K562 (cell line): ENCODE results near the gene CHAD. TPM values are rescaled to one million over a fixed set of nuclear protein-coding genes. Genes with fewer than 3 reads are reported as not detected.

ENCODE experiments used
- CHCHD3 ChIP-seq: fragments of 250-450 bp; sonication (Bioruptor Pico); IDR thresholded peaks from 2 replicates; pipeline ENCODE4 v2.1.2; 2022; ENCODE audit warnings: mild to moderate bottlenecking
- CXXC5 ChIP-seq: fragments of 250-450 bp; sonication (Bioruptor Pico); IDR thresholded peaks from 2 replicates; pipeline ENCODE4 v1.8.0; 2022; ENCODE audit warnings: inconsistent platforms, mild to moderate bottlenecking, moderate library complexity
- DNMT1 ChIP-seq: fragments of 450-650 bp; IDR thresholded peaks from 2 replicates; pipeline ENCODE4 v1.6.1; 2016; ENCODE audit warnings: antibody characterized with exemption, mild to moderate bottlenecking
- ETV6 ChIP-seq, 3 experiments: fragments of 150-350 bp in 1 of 3; sonication (generic) in 1 of 3; formaldehyde crosslinking in 1 of 3; IDR thresholded peaks; 2 replicates each; pipeline versions ENCODE4 v1.6.1 to v1.8.0; 2014 to 2022; ENCODE audit warnings: borderline replicate concordance in 2 of 3, low read depth in 2 of 3, antibody characterized with exemption in 1 of 3, low read length in 1 of 3, mild to moderate bottlenecking in 1 of 3, missing genetic modification reagents in 1 of 3
- FOXP4 ChIP-seq: sonication (generic); formaldehyde crosslinking; IDR thresholded peaks from 2 replicates; pipeline ENCODE4 v1.8.0; 2022; ENCODE audit warnings: mild to moderate bottlenecking, missing genetic modification reagents, borderline replicate concordance
- ILF3 ChIP-seq: fragments of 450-650 bp; IDR thresholded peaks from 2 replicates; pipeline ENCODE4 v1.6.1; 2018; ENCODE audit warnings: antibody characterized with exemption, mild to moderate bottlenecking, moderate library complexity, borderline replicate concordance
- KAT2B ChIP-seq: IDR thresholded peaks from one replicate; pipeline ENCODE4 v1.6.1; 2012; ENCODE audit warnings: low read depth, mild to moderate bottlenecking, control low read depth, inconsistent platforms, low read length, moderate library complexity
- KAT7 ChIP-seq: sonication (generic); formaldehyde crosslinking; IDR thresholded peaks from 2 replicates; pipeline ENCODE4 v1.8.0; 2022; ENCODE audit warnings: missing genetic modification reagents, mild to moderate bottlenecking, borderline replicate concordance
- LARP7 ChIP-seq: fragments of 450-650 bp; IDR thresholded peaks from 2 replicates; pipeline ENCODE4 v1.6.1; 2016
- MED1 ChIP-seq: sonication (generic); formaldehyde crosslinking; IDR thresholded peaks from 2 replicates; pipeline ENCODE4 v1.8.1; 2023; ENCODE audit warnings: missing genetic modification reagents, borderline replicate concordance
- MTF1 ChIP-seq: fragments of 250-450 bp; sonication (Bioruptor Pico); IDR thresholded peaks from 2 replicates; pipeline ENCODE4 v1.9.0; 2021; ENCODE audit warnings: moderate library complexity, mild to moderate bottlenecking, inconsistent platforms, borderline replicate concordance
- POU5F1 ChIP-seq: fragments of 150-350 bp; IDR thresholded peaks from 2 replicates; pipeline ENCODE4 v1.6.1; 2014; ENCODE audit warnings: borderline replicate concordance, low read length, low read depth, mild to moderate bottlenecking; ENCODE audit not compliant: partially characterized antibody
- PYGO2 ChIP-seq: fragments of 450-650 bp; IDR thresholded peaks from 2 replicates; pipeline ENCODE4 v1.6.1; 2016; ENCODE audit warnings: mild to moderate bottlenecking, missing genetic modification characterization, moderate library complexity, missing compliant biosample characterization
- RBM15 ChIP-seq: fragments of 200-400 bp; formaldehyde crosslinking; IDR thresholded peaks from 2 replicates; pipeline ENCODE4 v1.6.1; 2018; ENCODE audit warnings: mild to moderate bottlenecking, low read length, moderate library complexity; ENCODE audit not compliant: insufficient read depth
- RBM22 ChIP-seq: fragments of 200-400 bp; formaldehyde crosslinking; IDR thresholded peaks from 2 replicates; pipeline ENCODE4 v1.6.1; 2018; ENCODE audit warnings: low read length, low read depth; ENCODE audit not compliant: poor library complexity, severe bottlenecking
- SMAD3 ChIP-seq: fragments of 450-650 bp; formaldehyde crosslinking; conservative IDR thresholded peaks from 2 replicates; pipeline ENCODE4 v1.4.0; 2020; ENCODE audit warnings: mild to moderate bottlenecking
- SP1 ChIP-seq: sonication (generic); formaldehyde crosslinking; IDR thresholded peaks from 2 replicates; pipeline ENCODE4 v1.8.1; 2022; ENCODE audit warnings: mild to moderate bottlenecking, missing genetic modification reagents
- XRCC3 ChIP-seq: fragments of 450-650 bp; IDR thresholded peaks from 2 replicates; pipeline ENCODE4 v1.6.1; 2017; ENCODE audit warnings: mild to moderate bottlenecking, moderate library complexity
- ZBTB33 ChIP-seq: sonication (generic); formaldehyde crosslinking; IDR thresholded peaks from 2 replicates; pipeline ENCODE4 v1.8.1; 2023; ENCODE audit warnings: mild to moderate bottlenecking, missing genetic modification reagents
- ZNF24 ChIP-seq: fragments of 450-650 bp; IDR thresholded peaks from 2 replicates; pipeline ENCODE4 v1.6.1; 2016
- ZNF311 ChIP-seq: fragments of 250-450 bp; sonication (Bioruptor Pico); IDR thresholded peaks from 2 replicates; pipeline ENCODE4 v1.4.0; 2020; ENCODE audit warnings: mild to moderate bottlenecking, moderate library complexity
- ZNF347 ChIP-seq: fragments of 450-650 bp; formaldehyde crosslinking; IDR thresholded peaks from 2 replicates; pipeline ENCODE4 v1.4.0; 2020; ENCODE audit warnings: low read depth, mild to moderate bottlenecking, moderate library complexity
- ZNF584 ChIP-seq: fragments of 200-800 bp; sonication (Bioruptor generic); IDR thresholded peaks from 2 replicates; pipeline ENCODE4 v1.6.1; 2016; ENCODE audit warnings: low read depth, mild to moderate bottlenecking, missing genetic modification characterization, missing compliant biosample characterization
- ZNF639 ChIP-seq, 2 experiments: fragments of 200-800 bp in 1 of 2; sonication (Bioruptor generic) in 1 of 2; sonication (generic) in 1 of 2; formaldehyde crosslinking in 1 of 2; IDR thresholded peaks in 1 of 2; conservative IDR thresholded peaks in 1 of 2; 2 replicates each; pipeline versions ENCODE4 v1.5.0 to v1.6.1; 2016 to 2020; ENCODE audit warnings: missing compliant biosample characterization in 1 of 2, missing genetic modification characterization in 1 of 2, missing genetic modification reagents in 1 of 2
- polyA plus RNA-seq, 8 experiments: library from polyadenylated mRNA; depleted of rRNA in 4 of 8; stranded (reverse) in 5 of 8; unstranded in 3 of 8; fragments of >200 nt; fragmentation: Nextera tagmentation in 2 of 8; fragmentation: Illumina TruSeq in 1 of 8; extraction: Ambion mirVana in 2 of 8; extraction: Trizol in 1 of 8; gene quantifications; 2 replicates each; pipeline versions ENCODE4 v1.2.1 to v1.2.3, GENCODE V29; 2011 to 2014; ENCODE audit warnings: inconsistent platforms in 1 of 8, missing spikeins in 1 of 8
- total RNA-seq, 7 experiments: library from RNA; depleted of rRNA in 6 of 7; stranded (reverse); fragments of >200 nt in 6 of 7; fragmentation: Illumina TruSeq in 2 of 7; extraction: Trizol in 2 of 7; gene quantifications; 2 replicates each; pipeline versions ENCODE4 v1.2.1 to v1.2.3, GENCODE V29; 2011 to 2021; ENCODE audit warnings: low replicate concordance in 1 of 7

The CHAD gene
- total and polyA plus RNA-seq, 9 of the 15 experiments (the other 6 are each of a cell fraction or from before 2014, with no cell fraction given) = not detected

GRCh38 chr17:50448643-50449042 is 20.0 kb downstream of the CHAD start (continued):
- TF ChIP-seq ZNF639 (CRISPR knock-in tag; conservative IDR thresholded peaks at IDR 0.05 in 1 of 2, IDR thresholded peaks at IDR 0.05 in 1 of 2) (peak in 1 of 2 experiments; percentile 95; a peak in 2 of 4 replicates), POU5F1 (no peak), ZNF584 (CRISPR knock-in tag) (no peak), ILF3 (no peak), RBM15 (no peak), ZNF311 (CRISPR knock-in tag) (peak; percentile 74; the same call in 1 of the 2 replicates), KAT2B (no peak), ETV6 (IDR thresholded peaks at IDR 0.05; ENCODE audit: borderline replicate concordance in 1 of 2, low read depth in 2 of 2, low read length in 1 of 2) (no peak), ETV6 (CRISPR knock-in tag; IDR thresholded peaks at IDR 0.05; ENCODE audit: borderline replicate concordance) (no peak), LARP7 (no peak), ZBTB33 (CRISPR knock-in tag) (no peak), FOXP4 (no peak), RBM22 (no peak), ZNF347 (CRISPR knock-in tag) (no peak), SMAD3 (CRISPR knock-in tag) (peak; percentile 95), DNMT1 (no peak), CXXC5 (peak; percentile 65), ZNF24 (no peak), MTF1 (CRISPR knock-in tag) (no peak; the same call in 1 of the 2 replicates), KAT7 (CRISPR knock-in tag) (no peak), SP1 (CRISPR knock-in tag) (no peak), MED1 (no peak), XRCC3 (no peak), PYGO2 (tag) (peak; percentile 82), CHCHD3 (no peak)
